ENCODE results near the gene AMPD1.
A peak's percentile ranks its signal among the peaks of the same experiment; 100 is the strongest.

Gene AMPD1

GRCh38 chr1:114696810-114697209 lies 1.5 kb upstream of the AMPD1 start:
- DNase-seq: no peak

DNA sequence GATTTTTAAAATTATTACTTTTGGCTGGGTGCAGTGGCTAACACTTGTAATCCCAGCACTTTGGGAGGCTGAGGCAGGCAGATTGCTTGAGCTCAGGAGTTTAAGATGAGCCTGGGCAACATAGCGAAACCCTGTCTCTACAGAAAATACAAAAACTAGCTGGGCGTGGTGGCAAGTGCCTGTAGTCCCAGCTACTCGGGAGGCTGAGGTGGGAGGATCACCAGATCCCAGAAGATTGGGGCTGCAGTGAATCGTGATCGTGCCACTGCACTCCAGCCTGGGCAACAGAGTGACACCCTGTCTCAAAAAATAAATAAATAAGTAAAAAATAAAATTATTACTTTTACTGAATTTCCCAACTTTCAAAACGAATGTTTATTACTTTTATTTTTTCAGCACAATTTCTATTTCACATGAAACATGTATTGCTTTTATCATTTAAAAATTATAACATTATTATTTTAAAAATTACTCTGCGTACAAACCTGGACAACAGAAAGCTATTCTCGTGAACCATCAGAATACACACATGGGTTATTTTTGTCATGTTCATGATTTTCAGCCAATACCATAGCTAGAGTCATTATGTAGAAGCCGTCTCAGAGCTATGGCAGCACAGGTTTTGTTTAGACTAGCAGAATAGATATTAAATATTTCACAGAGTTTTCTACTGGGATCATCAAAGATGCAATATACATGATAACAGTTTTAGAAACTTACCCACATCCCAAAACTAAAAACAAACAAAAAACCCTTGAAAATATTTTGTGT lies 621 bp downstream of the AMPD1 start:
- DNase-seq: no peak

DNA sequence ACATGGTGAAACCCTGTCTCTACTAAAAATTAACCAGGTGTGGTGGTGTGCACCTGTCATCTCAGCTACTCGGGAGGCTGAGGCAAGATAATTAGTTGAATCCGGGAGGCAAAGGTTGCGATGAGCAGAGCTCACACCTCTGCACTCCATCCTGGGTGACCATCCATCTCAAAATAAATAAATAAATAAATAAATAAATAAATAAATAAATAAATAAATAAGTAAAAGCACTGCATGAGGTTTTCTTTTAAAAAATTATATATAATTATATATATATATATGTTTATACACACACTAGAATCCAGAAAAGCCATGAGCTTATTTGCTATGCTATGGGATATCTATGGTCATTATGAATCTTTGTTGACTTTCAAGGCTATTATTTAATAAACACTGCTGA lies 2.4 kb downstream of the AMPD1 start:
- no peak for DNase-seq

GRCh38 chr1:114691061-114691460 lies 4.3 kb downstream of the AMPD1 start:
- no peak for DNase-seq

DNA sequence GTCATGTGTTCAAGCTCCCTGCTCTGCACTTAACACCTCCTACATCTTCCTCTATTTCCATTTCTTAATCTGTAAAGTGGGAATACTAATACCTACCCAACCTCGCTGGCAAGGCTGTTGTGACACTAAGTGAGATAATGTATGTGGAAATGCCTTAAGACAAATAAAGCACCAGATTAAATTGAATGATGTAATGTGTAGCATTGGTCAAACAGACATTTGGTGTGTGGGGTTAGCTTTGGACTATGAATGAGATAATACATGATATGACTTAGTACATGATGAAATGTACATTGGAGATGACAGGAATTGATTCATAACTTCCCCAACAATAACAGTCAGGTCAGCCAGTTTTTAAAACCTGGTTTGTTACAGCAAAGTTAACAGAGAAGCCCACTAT lies 5.2 kb downstream of the AMPD1 start:
- no peak for DNase-seq

GRCh38 chr1:114688526-114688925 lies 6.8 kb downstream of the AMPD1 start:
- DNase-seq: no peak

DNA sequence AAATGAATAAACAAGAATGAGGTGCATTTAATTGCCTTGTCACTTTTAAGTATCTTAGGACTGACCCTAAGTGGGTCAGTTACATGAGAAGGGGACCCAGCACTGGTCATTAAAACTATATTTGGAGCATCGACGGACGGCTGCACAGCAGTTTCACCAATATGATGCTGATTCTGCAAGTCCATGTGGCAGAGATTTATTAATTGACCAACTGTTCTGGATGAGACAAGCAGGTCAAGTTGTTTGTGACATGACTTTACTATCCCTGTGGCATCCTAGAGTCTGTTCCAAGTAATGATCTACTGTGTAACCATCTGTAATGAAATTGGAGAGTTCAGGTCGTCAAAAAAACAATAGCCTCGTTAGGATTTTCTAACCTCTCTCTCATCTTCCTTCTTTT lies 9.5 kb downstream of the AMPD1 start:
- DNase-seq: no peak

DNA sequence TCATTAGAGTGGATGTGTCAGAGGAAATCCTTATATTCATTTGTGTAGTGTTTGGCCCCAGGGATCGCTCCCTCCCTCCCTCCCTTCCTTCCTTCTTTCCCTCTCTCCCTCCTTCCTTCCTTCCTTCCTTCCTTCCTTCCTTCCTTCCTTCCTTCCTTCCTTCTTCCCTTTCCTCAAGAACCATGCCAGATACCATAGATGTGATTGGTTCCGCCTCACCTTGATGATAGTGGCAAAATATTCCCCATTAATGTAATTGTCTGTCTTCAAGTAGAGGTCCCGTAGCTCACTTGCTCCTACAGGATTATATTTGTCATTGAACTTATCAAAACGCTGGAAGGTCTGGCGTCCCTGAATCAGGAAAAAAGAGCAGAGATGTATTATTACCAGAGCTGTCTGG lies 17.7 kb downstream of the AMPD1 start:
- no peak for DNase-seq

- DNase-seq: no peak
These were observed 19.2 kb downstream of the AMPD1 start for GRCh38 chr1:114676115-114676514.

DNA sequence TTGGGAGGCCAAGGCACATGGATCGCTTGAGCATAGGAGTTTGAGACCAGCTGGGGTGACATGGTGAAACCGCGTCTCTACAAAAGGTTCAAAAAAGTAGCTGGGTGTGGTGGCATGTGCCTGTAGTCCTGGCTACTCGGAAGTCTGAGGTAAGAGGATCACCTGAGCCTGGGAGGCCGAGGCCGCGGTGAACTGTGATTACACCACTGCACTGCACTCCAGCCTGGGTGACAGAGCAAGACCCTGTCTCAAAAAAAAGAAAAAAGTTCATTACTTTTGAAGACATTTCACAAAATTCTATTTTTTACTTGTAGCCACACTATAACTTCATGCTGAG lies 23.4 kb downstream of the AMPD1 start:
- DNase-seq: no peak

DNA sequence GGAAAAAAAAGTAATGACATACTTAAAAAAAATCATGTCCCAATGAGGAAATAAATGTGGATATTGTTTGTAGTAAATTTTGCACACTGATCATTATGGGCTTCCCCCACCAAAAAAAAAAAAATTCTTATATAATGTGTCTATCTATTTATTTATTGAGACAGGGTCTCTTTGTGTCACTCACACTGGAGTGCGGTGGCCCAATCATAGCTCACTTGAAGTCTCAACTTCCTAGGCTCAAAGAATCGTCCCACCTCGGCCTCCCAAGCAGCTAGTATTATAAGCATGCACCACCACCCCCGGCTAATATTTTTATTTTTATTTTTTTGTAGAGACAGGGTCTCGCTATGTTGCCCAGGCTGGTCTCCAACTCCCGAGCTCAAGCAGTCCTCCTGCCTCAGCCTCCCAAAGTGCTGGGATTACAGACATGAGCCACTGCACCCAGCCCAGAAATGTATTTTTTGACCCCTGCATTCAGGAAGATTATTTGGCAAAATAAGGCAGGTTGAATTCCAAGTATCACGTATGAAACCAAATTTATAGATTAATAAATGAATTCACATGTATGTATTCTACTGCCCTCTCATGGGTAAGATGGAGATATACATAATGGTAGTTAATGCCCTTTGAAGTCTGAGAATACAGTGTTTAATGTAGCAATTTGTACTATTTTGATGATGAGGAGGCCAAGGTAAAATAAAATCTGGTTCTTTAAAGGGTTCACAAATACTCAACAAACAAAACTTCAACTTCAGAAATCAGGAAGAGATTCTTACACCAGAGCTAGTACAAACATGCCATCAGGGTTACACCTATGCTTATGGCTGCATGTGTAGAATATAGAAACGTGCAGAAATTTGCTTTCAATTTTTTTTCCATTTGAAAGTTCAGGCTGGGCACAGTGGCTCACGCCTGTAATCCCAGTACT lies 24.1 kb downstream of the AMPD1 start:
- DNase-seq: peak in 1 of 2 experiments; percentile 40

GRCh38 chr1:114670083-114671010 lies 25.0 kb downstream of the AMPD1 start:
- DNase-seq: peak; percentile 73 to 94

GRCh38 chr1:114669562-114670082 lies 25.7 kb downstream of the AMPD1 start, which contains the start of gene DENND2C:
Gene DENND2C, minus strand, starts transcription at chr1:114670049. Its CDS starts 44,065 bp downstream, at chr1:114625984.
- peak in 1 of 2 experiments; percentile 89 for DNase-seq

DNA sequence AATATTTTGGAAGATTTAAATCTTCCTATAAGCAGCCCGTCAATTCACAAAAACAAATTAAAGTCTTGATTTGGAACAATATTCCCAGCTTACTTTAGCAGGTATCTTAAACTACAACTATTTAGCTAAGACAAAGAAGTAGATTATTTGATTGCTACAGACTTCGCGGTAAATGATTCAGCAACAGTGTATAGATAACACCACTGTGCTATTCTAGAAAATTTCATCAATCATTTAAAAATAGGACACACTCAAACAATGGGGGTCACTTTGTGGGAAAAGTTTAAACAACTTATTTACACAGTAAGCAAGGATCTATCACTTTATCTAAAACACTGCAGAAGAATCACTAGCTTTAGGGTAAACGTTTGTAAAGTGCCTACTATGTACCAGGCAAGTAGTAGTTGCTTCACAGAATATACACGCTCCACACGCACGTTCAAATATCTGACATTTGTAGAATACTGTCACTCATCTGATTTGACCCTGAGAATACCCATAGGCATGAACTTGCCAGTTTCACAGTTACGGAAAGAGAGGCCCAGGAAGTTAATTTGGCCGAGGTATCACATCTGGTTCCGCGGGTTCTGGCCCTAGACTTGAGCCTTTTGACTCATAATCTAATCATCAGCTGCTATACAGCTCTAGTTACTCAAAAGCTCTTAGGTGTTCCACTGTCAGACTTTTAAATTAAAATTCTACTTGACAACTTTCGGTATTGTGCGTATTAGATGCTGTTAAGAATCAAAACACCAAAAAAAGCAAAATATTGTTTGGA lies 26.4 kb downstream of the AMPD1 start:
- no peak for DNase-seq

DNA sequence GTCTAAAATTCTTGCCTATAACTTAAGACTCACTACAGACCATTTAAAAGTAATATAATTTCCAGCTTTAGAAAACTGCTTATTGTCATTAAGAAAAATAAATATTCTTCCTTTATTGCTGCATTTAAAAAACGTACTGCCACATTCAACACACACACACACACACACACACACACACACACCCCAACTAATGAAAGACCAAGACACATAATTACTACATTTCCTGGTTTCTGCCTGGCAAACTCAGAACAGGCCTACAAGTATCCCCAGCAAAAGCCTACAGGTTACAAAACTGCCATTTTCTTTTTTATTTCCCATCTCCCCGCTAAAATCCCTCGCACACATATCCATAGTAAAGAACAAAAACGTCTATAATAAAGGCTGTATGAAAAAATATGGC lies 27.0 kb downstream of the AMPD1 start:
- DNase-seq: no peak

DNA sequence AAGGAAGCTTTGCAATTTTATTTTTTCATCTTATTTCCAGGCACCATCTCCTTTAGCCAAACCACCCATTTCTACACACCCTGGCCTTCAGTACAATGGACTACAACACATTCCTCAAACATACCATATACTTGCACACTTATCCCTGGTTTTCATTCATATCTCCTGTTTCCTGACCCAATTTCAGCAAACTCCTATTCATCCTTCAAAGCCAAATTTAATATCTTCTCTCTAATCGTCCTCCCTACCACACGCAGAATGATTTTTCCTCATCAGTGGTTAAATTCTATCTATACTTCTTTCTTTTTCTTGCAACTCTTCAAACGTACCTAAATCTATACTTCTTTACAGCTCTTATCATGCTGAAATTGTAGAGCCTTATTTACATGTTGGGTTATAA lies 28.4 kb downstream of the AMPD1 start:
- no peak for DNase-seq

DNA sequence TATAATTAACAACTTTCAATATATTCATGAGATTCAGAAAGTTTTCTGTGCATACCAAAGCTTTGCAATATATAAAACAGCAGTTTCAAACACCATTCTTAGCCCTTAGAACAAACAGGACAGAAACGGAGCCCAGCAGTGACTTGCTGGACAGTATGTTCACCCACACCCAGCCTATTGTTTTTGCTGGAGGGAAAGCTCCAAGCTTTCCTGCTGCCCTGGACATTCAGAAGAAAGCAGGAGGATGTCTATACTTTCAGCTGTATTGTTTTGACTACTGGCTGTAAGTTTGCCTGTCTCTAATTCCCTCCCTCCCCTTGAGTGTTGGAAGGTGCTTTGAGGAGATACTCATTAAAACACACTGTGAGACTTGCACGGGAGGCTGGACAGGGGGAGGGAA lies 35.1 kb downstream of the AMPD1 start:
- DNase-seq: no peak

DNA sequence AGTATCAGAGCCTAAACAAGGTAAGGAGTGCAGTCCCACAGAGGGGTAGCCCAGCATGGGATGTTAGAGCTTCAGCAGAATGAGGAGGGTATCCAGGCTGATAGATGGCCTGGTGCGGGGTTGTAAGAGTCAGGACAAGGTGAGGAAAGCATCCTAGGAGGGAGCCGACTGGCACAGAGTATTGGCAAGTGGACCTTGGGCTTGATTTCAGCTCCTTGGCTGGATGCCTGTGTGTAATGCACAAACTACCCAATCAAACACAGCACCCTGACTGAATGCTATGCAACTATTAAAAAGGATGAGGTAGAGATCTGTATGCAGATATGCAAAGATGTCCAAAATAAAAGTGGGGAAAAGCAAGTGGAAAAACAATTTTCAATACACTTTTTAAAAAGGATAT lies 43.5 kb downstream of the AMPD1 start:
- no peak for DNase-seq

- no peak for DNase-seq
These were observed 46.8 kb downstream of the AMPD1 start for GRCh38 chr1:114648503-114648902.

- DNase-seq: no peak
These were observed 54.0 kb downstream of the AMPD1 start for GRCh38 chr1:114641377-114641776.

GRCh38 chr1:114638910-114639309 lies 56.4 kb downstream of the AMPD1 start:
- no peak for DNase-seq

DNA sequence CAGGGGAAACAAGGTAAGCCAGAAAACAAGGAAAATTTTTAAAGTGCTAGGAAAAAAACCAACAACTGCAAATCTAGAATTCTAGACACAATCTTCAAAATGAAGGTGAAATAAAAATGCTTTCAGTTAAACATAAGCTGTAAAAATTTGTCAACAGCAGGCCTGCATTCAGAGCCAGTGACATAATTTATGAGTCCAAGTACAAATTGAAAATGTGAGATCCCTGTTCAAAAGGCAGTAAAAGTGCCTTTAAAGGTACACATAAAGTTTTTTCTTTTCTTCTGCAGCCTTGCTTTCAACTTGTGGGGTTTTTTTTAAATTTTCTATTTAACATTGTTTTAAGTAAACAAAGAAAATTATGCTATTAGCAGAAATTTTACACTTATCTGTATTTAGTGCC lies 62.9 kb downstream of the AMPD1 start:
- DNase-seq: no peak

Measured in NCI-H526 (cell line).